Suprapubic skin (tissue), 4 donors: ENCODE measurements around the gene PCGF3. TPM values are rescaled to one million over a fixed set of nuclear protein-coding genes. Genes with fewer than 3 reads are reported as not detected.

ENCODE experiments used
- DNase-seq, 2 donors: peaks; one replicate each; pipeline ENCODE4 v3.0.0-alpha.2; 2019; ENCODE audit warnings: low spot score in 2 of 2
- H3K27ac ChIP-seq: fragments of 200-600 bp; sonication (generic); one replicate; pipeline ENCODE4 v1.5.1; 2019
- H3K27me3 ChIP-seq: fragments of 200-600 bp; sonication (generic); one replicate; pipeline ENCODE4 v1.5.1; 2019
- H3K36me3 ChIP-seq: fragments of 200-600 bp; sonication (generic); one replicate; pipeline ENCODE4 v1.5.1; 2019
- H3K4me1 ChIP-seq: fragments of 200-600 bp; sonication (generic); one replicate; pipeline ENCODE4 v1.5.1; 2019
- H3K4me3 ChIP-seq: fragments of 200-600 bp; sonication (generic); one replicate; pipeline ENCODE4 v1.5.1; 2019; ENCODE audit warnings: mild to moderate bottlenecking
- H3K9me3 ChIP-seq: fragments of 200-600 bp; sonication (generic); one replicate; pipeline ENCODE4 v1.5.1; 2019
- CTCF ChIP-seq, 2 donors: fragments of 200-600 bp in 1 of 2; fragments of 450-650 bp in 1 of 2; sonication (generic) in 1 of 2; IDR thresholded peaks; one replicate each; pipeline ENCODE4 v1.5.1; 2016 to 2019; ENCODE audit warnings: antibody characterized with exemption in 2 of 2, mild to moderate bottlenecking in 1 of 2, moderate library complexity in 1 of 2
- EP300 ChIP-seq: sonication (generic); formaldehyde crosslinking; IDR thresholded peaks from one replicate; pipeline ENCODE4 v1.6.1; 2017; ENCODE audit warnings: antibody characterized with exemption
- POLR2A ChIP-seq, 2 donors: fragments of 450-650 bp; IDR thresholded peaks; one replicate each; pipeline ENCODE4 v1.6.1; 2017; ENCODE audit warnings: antibody characterized with exemption in 2 of 2, mild to moderate bottlenecking in 2 of 2, moderate library complexity in 2 of 2
- POLR2AphosphoS5 ChIP-seq, 3 donors: sonication (generic); formaldehyde crosslinking; IDR thresholded peaks; one replicate each; pipeline ENCODE4 v1.6.1; 2017; ENCODE audit warnings: antibody characterized with exemption in 3 of 3
- WGBS: methylation state at CpG from one replicate; pipeline ENCODE4 v1.1.5; 2018; 5-methylcytosine and 5-hydroxymethylcytosine counted together
- total RNA-seq, 4 donors: library from RNA; depleted of rRNA; stranded (reverse); fragments of >200 nt; gene quantifications; one replicate each; pipeline ENCODE4 v1.1.0, GENCODE V29; 2016

Gene PCGF3
- total RNA-seq, 4 donors from 2014 or later: 59.7 to 152 (median 71.2) TPM

GRCh38 chr4:790466-790820 is 84.8 kb downstream of the PCGF3 start:
- TF ChIP-seq CTCF (IDR thresholded peaks at IDR 0.05) (no peak), EP300 (no peak), POLR2A (IDR thresholded peaks at IDR 0.05) (no peak), POLR2AphosphoS5 (IDR thresholded peaks at IDR 0.05) (no peak)
- peaks cover 64% of the 10 kb centered on the region for H3K4me1 ChIP-seq
- H3K27me3 ChIP-seq: peaks cover 82% of the 10 kb centered on the region
- no peaks in the 10 kb centered on the region for H3K9me3 ChIP-seq
- H3K27ac ChIP-seq: no peak overlapping the region
- no peaks in the 10 kb centered on the region for H3K36me3 ChIP-seq
- no peak overlapping the region for H3K4me3 ChIP-seq
- WGBS: 50% methylated on average over 8 of the region's 8 CpGs
- no peak for DNase-seq

- Histone ChIP-seq H3K4me3 (no peak overlapping the region), H3K4me1 (peaks cover 60% of the 10 kb centered on the region), H3K27ac (no peak overlapping the region), H3K36me3 (no peaks in the 10 kb centered on the region), H3K9me3 (no peaks in the 10 kb centered on the region), H3K27me3 (peaks cover 80% of the 10 kb centered on the region)
- DNase-seq: no peak
- 67% methylated on average over 16 of the region's 29 CpGs for WGBS
- no peak for TF ChIP-seq EP300
- no peak for TF ChIP-seq POLR2AphosphoS5 (IDR thresholded peaks at IDR 0.05)
- TF ChIP-seq POLR2A (IDR thresholded peaks at IDR 0.05): no peak
- TF ChIP-seq CTCF (IDR thresholded peaks at IDR 0.05): no peak
Measured at GRCh38 chr4:791252-791897, 85.7 kb downstream of the PCGF3 start.

GRCh38 chr4:791898-792625 is 86.4 kb downstream of the PCGF3 start:
- DNase-seq: no peak
- Histone ChIP-seq H3K9me3 (no peaks in the 10 kb centered on the region), H3K27me3 (peaks cover 74% of the 10 kb centered on the region), H3K4me1 (peaks cover 53% of the 10 kb centered on the region), H3K36me3 (no peaks in the 10 kb centered on the region), H3K27ac (no peak overlapping the region), H3K4me3 (peak overlapping the region; percentile 33)
- WGBS: 2% methylated on average over 26 of the region's 50 CpGs
- no peak for TF ChIP-seq POLR2A (IDR thresholded peaks at IDR 0.05)
- TF ChIP-seq EP300: no peak
- TF ChIP-seq POLR2AphosphoS5 (IDR thresholded peaks at IDR 0.05): no peak
- TF ChIP-seq CTCF (IDR thresholded peaks at IDR 0.05): no peak

- Histone ChIP-seq H3K27me3 (peaks cover 72% of the 10 kb centered on the region), H3K4me1 (peaks cover 52% of the 10 kb centered on the region), H3K4me3 (peak overlapping the region; percentile 33)
Measured at GRCh38 chr4:792626-793092, 87.0 kb downstream of the PCGF3 start.

More at GRCh38 chr4:792626-793092, 87.0 kb downstream of the PCGF3 start:
- H3K9me3 ChIP-seq: no peaks in the 10 kb centered on the region
- H3K27ac ChIP-seq: no peak overlapping the region
- WGBS: 26% methylated on average over 13 of the region's 17 CpGs
- DNase-seq: no peak
- no peak for TF ChIP-seq POLR2A (IDR thresholded peaks at IDR 0.05)
- no peak for TF ChIP-seq POLR2AphosphoS5 (IDR thresholded peaks at IDR 0.05)
- no peak for TF ChIP-seq CTCF (IDR thresholded peaks at IDR 0.05)
- TF ChIP-seq EP300: no peak
- H3K36me3 ChIP-seq: no peaks in the 10 kb centered on the region
